HepG2 (cell line): ENCODE data around the gene DDO. TPM values are rescaled to one million over a fixed set of nuclear protein-coding genes. Genes with fewer than 3 reads are reported as not detected.

Source experiments
- CEBPG ChIP-seq: IDR thresholded peaks from 2 replicates; pipeline ENCODE4 v1.6.1; 2016
- HOMEZ ChIP-seq: IDR thresholded peaks from 2 replicates; pipeline ENCODE4 v1.6.1; 2016; ENCODE audit warnings: low read depth
- KLF15 ChIP-seq: sonication (generic); formaldehyde crosslinking; IDR thresholded peaks from 2 replicates; pipeline ENCODE4 v1.8.1; 2023; ENCODE audit warnings: borderline replicate concordance, mild to moderate bottlenecking, inconsistent platforms, missing genetic modification reagents, mixed read lengths
- MED13 ChIP-seq: sonication (generic); formaldehyde crosslinking; IDR thresholded peaks from 2 replicates; pipeline ENCODE4 v1.5.0; 2020; ENCODE audit warnings: missing genetic modification reagents
- MXI1 ChIP-seq: IDR thresholded peaks from 3 replicates; pipeline ENCODE4 v1.6.1; 2012; ENCODE audit warnings: low read depth, low read length, inconsistent platforms, borderline replicate concordance
- SIN3B ChIP-seq: fragments of 150-350 bp; IDR thresholded peaks from 2 replicates; pipeline ENCODE4 v1.6.1; 2014; ENCODE audit warnings: low read length
- SMYD3 ChIP-seq: sonication (generic); formaldehyde crosslinking; IDR thresholded peaks from 2 replicates; pipeline ENCODE4 v1.8.1; 2023; ENCODE audit warnings: mild to moderate bottlenecking, missing genetic modification reagents
- TBL1XR1 ChIP-seq: fragments of 150-350 bp; IDR thresholded peaks from 2 replicates; pipeline ENCODE4 v1.6.1; 2014; ENCODE audit warnings: borderline replicate concordance, low read length; ENCODE audit not compliant: partially characterized antibody
- TGIF2 ChIP-seq: IDR thresholded peaks from 2 replicates; pipeline ENCODE4 v1.6.1; 2016; ENCODE audit warnings: control low read depth, missing compliant biosample characterization
- YY1 ChIP-seq: IDR thresholded peaks from 2 replicates; pipeline ENCODE4 v1.6.1; 2011; ENCODE audit warnings: low read length, low read depth, moderate library complexity, mild to moderate bottlenecking; ENCODE audit not compliant: insufficient read depth, insufficient replicate concordance
- ZNF12 ChIP-seq: sonication (generic); formaldehyde crosslinking; IDR thresholded peaks from 2 replicates; pipeline ENCODE4 v1.5.0; 2020; ENCODE audit warnings: missing genetic modification reagents
- ZNF138 ChIP-seq: sonication (generic); formaldehyde crosslinking; IDR thresholded peaks from 2 replicates; pipeline ENCODE4 v1.5.0; 2020; ENCODE audit warnings: mild to moderate bottlenecking, low read depth, missing genetic modification reagents
- ZNF354B ChIP-seq: sonication (generic); formaldehyde crosslinking; IDR thresholded peaks from 2 replicates; pipeline ENCODE4 v1.8.0; 2022; ENCODE audit warnings: mild to moderate bottlenecking, missing genetic modification reagents
- ZNF564 ChIP-seq: sonication (generic); formaldehyde crosslinking; IDR thresholded peaks from 2 replicates; pipeline ENCODE4 v1.8.1; 2023; ENCODE audit warnings: mild to moderate bottlenecking, missing genetic modification reagents
- ZSCAN9 ChIP-seq: IDR thresholded peaks from 2 replicates; pipeline ENCODE4 v1.6.1; 2016; ENCODE audit warnings: borderline replicate concordance
- polyA plus RNA-seq, 8 experiments: library from polyadenylated mRNA; depleted of rRNA in 3 of 8; stranded (reverse) in 7 of 8; unstranded in 1 of 8; fragments of >200 nt; fragmentation: Illumina TruSeq in 4 of 8; extraction: Trizol in 4 of 8; gene quantifications; 2 replicates each; pipeline versions ENCODE4 v1.2.1 to v1.2.3, GENCODE V29; 2011 to 2016; ENCODE audit warnings: low read depth in 4 of 8, missing spikeins in 1 of 8, mixed read lengths in 1 of 8; ENCODE audit not compliant: insufficient read depth in 1 of 8
- total RNA-seq, 5 experiments: library from RNA; depleted of rRNA; stranded (reverse); fragments of >200 nt; fragmentation: Illumina TruSeq; extraction: Trizol; gene quantifications; 2 replicates each; pipeline ENCODE4 v1.2.3, GENCODE V29; 2016; ENCODE audit warnings: low read depth in 1 of 5
- TF ChIP-seq, protein P1 (sequence below): sonication (generic); formaldehyde crosslinking; conservative IDR thresholded peaks from 2 replicates; pipeline ENCODE4 v1.4.0; 2020; ENCODE audit warnings: mild to moderate bottlenecking, missing genetic modification reagents, moderate library complexity
- TF ChIP-seq, protein P2 (sequence below): sonication (generic); formaldehyde crosslinking; IDR thresholded peaks from 2 replicates; pipeline ENCODE4 v1.4.0; 2020; ENCODE audit warnings: missing genetic modification reagents, borderline replicate concordance

Gene DDO
- total and polyA plus RNA-seq, 2 of the 13 experiments (the other 11 are each of a cell fraction or from before 2014, with no cell fraction given) = 6.1 to 10.3 TPM

GRCh38 chr6:110385458-110385863 lies 29.9 kb downstream of the DDO start (continued):
- TF ChIP-seq, protein P1, sequence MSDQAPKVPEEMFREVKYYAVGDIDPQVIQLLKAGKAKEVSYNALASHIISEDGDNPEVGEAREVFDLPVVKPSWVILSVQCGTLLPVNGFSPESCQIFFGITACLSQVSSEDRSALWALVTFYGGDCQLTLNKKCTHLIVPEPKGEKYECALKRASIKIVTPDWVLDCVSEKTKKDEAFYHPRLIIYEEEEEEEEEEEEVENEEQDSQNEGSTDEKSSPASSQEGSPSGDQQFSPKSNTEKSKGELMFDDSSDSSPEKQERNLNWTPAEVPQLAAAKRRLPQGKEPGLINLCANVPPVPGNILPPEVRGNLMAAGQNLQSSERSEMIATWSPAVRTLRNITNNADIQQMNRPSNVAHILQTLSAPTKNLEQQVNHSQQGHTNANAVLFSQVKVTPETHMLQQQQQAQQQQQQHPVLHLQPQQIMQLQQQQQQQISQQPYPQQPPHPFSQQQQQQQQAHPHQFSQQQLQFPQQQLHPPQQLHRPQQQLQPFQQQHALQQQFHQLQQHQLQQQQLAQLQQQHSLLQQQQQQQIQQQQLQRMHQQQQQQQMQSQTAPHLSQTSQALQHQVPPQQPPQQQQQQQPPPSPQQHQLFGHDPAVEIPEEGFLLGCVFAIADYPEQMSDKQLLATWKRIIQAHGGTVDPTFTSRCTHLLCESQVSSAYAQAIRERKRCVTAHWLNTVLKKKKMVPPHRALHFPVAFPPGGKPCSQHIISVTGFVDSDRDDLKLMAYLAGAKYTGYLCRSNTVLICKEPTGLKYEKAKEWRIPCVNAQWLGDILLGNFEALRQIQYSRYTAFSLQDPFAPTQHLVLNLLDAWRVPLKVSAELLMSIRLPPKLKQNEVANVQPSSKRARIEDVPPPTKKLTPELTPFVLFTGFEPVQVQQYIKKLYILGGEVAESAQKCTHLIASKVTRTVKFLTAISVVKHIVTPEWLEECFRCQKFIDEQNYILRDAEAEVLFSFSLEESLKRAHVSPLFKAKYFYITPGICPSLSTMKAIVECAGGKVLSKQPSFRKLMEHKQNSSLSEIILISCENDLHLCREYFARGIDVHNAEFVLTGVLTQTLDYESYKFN (CRISPR knock-in tag) = peak; percentile 78
- TF ChIP-seq MED13 (CRISPR knock-in tag) (no peak), TGIF2 (CRISPR knock-in tag) (no peak), SIN3B (no peak), ZSCAN9 (CRISPR knock-in tag) (no peak), ZNF564 (CRISPR knock-in tag) (no peak), KLF15 (CRISPR knock-in tag) (no peak), SMYD3 (CRISPR knock-in tag) (no peak), CEBPG (CRISPR knock-in tag) (peak; percentile 80), ZNF138 (CRISPR knock-in tag) (no peak), ZNF12 (CRISPR knock-in tag) (no peak), YY1 (no peak), TBL1XR1 (peak; percentile 53), ZNF354B (CRISPR knock-in tag) (no peak), HOMEZ (peak; percentile 68; the same call in 1 of the 2 replicates), MXI1 (no peak)
- TF ChIP-seq, protein P2, sequence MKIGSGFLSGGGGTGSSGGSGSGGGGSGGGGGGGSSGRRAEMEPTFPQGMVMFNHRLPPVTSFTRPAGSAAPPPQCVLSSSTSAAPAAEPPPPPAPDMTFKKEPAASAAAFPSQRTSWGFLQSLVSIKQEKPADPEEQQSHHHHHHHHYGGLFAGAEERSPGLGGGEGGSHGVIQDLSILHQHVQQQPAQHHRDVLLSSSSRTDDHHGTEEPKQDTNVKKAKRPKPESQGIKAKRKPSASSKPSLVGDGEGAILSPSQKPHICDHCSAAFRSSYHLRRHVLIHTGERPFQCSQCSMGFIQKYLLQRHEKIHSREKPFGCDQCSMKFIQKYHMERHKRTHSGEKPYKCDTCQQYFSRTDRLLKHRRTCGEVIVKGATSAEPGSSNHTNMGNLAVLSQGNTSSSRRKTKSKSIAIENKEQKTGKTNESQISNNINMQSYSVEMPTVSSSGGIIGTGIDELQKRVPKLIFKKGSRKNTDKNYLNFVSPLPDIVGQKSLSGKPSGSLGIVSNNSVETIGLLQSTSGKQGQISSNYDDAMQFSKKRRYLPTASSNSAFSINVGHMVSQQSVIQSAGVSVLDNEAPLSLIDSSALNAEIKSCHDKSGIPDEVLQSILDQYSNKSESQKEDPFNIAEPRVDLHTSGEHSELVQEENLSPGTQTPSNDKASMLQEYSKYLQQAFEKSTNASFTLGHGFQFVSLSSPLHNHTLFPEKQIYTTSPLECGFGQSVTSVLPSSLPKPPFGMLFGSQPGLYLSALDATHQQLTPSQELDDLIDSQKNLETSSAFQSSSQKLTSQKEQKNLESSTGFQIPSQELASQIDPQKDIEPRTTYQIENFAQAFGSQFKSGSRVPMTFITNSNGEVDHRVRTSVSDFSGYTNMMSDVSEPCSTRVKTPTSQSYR (CRISPR knock-in tag) = no peak
